Measurements from ENCODE around the gene SAP25. TPM values are rescaled to one million over a fixed set of nuclear protein-coding genes. Genes with fewer than 3 reads are reported as not detected.

Gene SAP25
- total RNA-seq, 1 experiment from 2014 or later, result 4.4 TPM

DNA sequence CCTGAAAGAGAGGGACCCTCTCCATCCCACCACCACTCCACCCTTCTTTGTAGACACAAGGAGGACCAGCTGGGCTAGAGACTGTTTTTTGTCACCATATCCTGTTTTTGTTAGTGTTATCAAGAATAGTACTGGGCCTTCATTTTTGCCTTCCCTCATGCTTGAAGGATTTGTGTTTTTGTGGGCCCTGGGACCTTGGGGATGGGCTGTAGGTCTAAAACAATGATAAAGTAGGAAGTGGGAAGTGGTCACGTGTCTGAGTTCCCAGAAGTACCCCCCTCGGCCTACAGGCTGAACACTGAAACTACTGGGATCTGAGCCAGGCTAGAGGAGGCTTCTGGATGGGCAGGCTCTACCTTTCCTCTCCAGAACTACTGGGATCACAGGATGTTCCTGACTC is 25.8 kb downstream of the SAP25 start:
- intact Hi-C loops (cut with micrococcal nuclease), result no loop called here
- Histone ChIP-seq H3K79me2 (ENCODE audit: insufficient read depth, low read length) (peaks cover 14% of the 10 kb centered on the region; the same call in 1 of the 2 replicates), H3K4me2 (ENCODE audit: low read length) (peak overlapping the region; percentile 79), H3K4me3 (replicated peaks in 1 of 2; ENCODE audit: low read depth in 1 of 2, low read length in 2 of 2) (no peak overlapping the region), H3K27me3 (ENCODE audit: insufficient read depth, low read length) (no peaks in the 10 kb centered on the region), H3K4me1 (ENCODE audit: control insufficient read depth in 1 of 2, insufficient read depth in 2 of 2, low read length in 2 of 2) (peaks cover 50 to 56% of the 10 kb centered on the region in 2 experiments), H3K27ac (ENCODE audit: low read depth, low read length) (peak overlapping the region; percentile 95), H4K20me1 (ENCODE audit: insufficient read depth) (no peaks in the 10 kb centered on the region), H3K36me3 (ENCODE audit: control insufficient read depth in 1 of 2, insufficient read depth in 2 of 2, low read length in 2 of 2) (peaks cover 0 to 2% of the 10 kb centered on the region in 2 experiments; a peak in 1 of 4 replicates), H3K9ac (ENCODE audit: low read length) (0 out of 2 replicates have a peak overlapping the region, but pooled peaks have one; percentile 61), H3K9me2 (ENCODE audit: insufficient read depth) (no peaks in the 10 kb centered on the region), H3K9me3 (ENCODE audit: control insufficient read depth in 1 of 2, insufficient read depth in 1 of 2, low read depth in 1 of 2, low read length in 2 of 2) (no peaks in the 10 kb centered on the region), H2AFZ (ENCODE audit: low read depth, low read length, poor library complexity, severe bottlenecking) (no peak overlapping the region)
- TF ChIP-seq RAD21 (IDR thresholded peaks at IDR 0.05; ENCODE audit: low read depth) (no peak), TCF7L2 (IDR thresholded peaks at IDR 0.05; ENCODE audit: borderline replicate concordance, extremely low read depth, insufficient read depth, insufficient read length) (no peak), SIN3A (IDR thresholded peaks at IDR 0.05; ENCODE audit: low read depth) (no peak), SRF (IDR thresholded peaks at IDR 0.05; ENCODE audit: low read depth) (no peak), SP1 (IDR thresholded peaks at IDR 0.05; ENCODE audit: low read depth) (no peak), EGR1 (IDR thresholded peaks at IDR 0.05; ENCODE audit: low read depth) (no peak)
- TF ChIP-seq, protein P1, sequence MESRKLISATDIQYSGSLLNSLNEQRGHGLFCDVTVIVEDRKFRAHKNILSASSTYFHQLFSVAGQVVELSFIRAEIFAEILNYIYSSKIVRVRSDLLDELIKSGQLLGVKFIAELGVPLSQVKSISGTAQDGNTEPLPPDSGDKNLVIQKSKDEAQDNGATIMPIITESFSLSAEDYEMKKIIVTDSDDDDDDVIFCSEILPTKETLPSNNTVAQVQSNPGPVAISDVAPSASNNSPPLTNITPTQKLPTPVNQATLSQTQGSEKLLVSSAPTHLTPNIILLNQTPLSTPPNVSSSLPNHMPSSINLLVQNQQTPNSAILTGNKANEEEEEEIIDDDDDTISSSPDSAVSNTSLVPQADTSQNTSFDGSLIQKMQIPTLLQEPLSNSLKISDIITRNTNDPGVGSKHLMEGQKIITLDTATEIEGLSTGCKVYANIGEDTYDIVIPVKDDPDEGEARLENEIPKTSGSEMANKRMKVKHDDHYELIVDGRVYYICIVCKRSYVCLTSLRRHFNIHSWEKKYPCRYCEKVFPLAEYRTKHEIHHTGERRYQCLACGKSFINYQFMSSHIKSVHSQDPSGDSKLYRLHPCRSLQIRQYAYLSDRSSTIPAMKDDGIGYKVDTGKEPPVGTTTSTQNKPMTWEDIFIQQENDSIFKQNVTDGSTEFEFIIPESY (IDR thresholded peaks at IDR 0.05; ENCODE audit: extremely low read depth, insufficient replicate concordance, low read length), result no peak
- TF ChIP-seq, protein P2, sequence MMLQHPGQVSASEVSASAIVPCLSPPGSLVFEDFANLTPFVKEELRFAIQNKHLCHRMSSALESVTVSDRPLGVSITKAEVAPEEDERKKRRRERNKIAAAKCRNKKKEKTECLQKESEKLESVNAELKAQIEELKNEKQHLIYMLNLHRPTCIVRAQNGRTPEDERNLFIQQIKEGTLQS (IDR thresholded peaks at IDR 0.05), result no peak
- TF ChIP-seq, protein P3, sequence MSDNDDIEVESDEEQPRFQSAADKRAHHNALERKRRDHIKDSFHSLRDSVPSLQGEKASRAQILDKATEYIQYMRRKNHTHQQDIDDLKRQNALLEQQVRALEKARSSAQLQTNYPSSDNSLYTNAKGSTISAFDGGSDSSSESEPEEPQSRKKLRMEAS (IDR thresholded peaks at IDR 0.05), result no peak
- CTCF ChIA-PET, result interaction anchor here (1.7 kb wide), 1 partner anchor 12 kb away, joined by 10 read pairs; no protein-coding TSS in a partner anchor
- ATAC-seq (no peak), DNase-seq (ENCODE audit: low read depth, low spot score) (no peak)
- BruUV-seq (replicated peaks), result no TSS peak
- POLR2A ChIA-PET, result interaction anchor here (0.6 to 2.1 kb wide), 2 partner anchors 9 to 38 kb away, joined by 3 to 8 read pairs; partner anchors contain the start of genes AGFG2, FBXO24 and LRCH4
- RAD21 ChIA-PET (ENCODE audit: low non-redundant PET in 1 of 2, low total read pairs in 2 of 2, uncharacterized antibody in 2 of 2, unreplicated experiment in 2 of 2), result no interaction called here

Data from HCT116 (cell line).